ENCODE data around the gene CRMP1.
A peak's percentile ranks its signal among the peaks of the same experiment; 100 is the strongest.

Gene CRMP1

GRCh38 chr4:5888222-5889001 is 4.5 kb downstream of the CRMP1 start:
- no peak for DNase-seq (ENCODE audit: low read depth)

- DNase-seq (ENCODE audit: low read depth) = no peak
These were observed 5.3 kb downstream of the CRMP1 start for GRCh38 chr4:5887361-5888221.

- no peak for DNase-seq (ENCODE audit: low read depth)
These were observed 5.9 kb downstream of the CRMP1 start for GRCh38 chr4:5887011-5887360.

GRCh38 chr4:5885733-5886132 is 7.2 kb downstream of the CRMP1 start:
- no peak for DNase-seq (ENCODE audit: low read depth)

GRCh38 chr4:5884796-5885195 is 8.1 kb downstream of the CRMP1 start:
- no peak for DNase-seq (ENCODE audit: low read depth)

- no peak for DNase-seq (ENCODE audit: low read depth)
These were observed 9.0 kb downstream of the CRMP1 start for GRCh38 chr4:5883916-5884315.

GRCh38 chr4:5882947-5883346 is 9.9 kb downstream of the CRMP1 start:
- DNase-seq (ENCODE audit: low read depth) = no peak

- no peak for DNase-seq (ENCODE audit: low read depth)
These were observed 11.5 kb downstream of the CRMP1 start for GRCh38 chr4:5881340-5881739.

GRCh38 chr4:5878359-5878758 is 14.5 kb downstream of the CRMP1 start:
- DNase-seq (ENCODE audit: low read depth) = no peak

- no peak for DNase-seq (ENCODE audit: low read depth)
These were observed 15.5 kb downstream of the CRMP1 start for GRCh38 chr4:5877392-5877791.

- no peak for DNase-seq (ENCODE audit: low read depth)
These were observed 18.0 kb downstream of the CRMP1 start for GRCh38 chr4:5874811-5875449.

GRCh38 chr4:5870701-5871100 is 22.2 kb downstream of the CRMP1 start:
- DNase-seq (ENCODE audit: low read depth) = no peak

GRCh38 chr4:5869966-5870619 is 22.8 kb downstream of the CRMP1 start:
- no peak for DNase-seq (ENCODE audit: low read depth)

- no peak for DNase-seq (ENCODE audit: low read depth)
These were observed 25.0 kb downstream of the CRMP1 start for GRCh38 chr4:5867866-5868265.

GRCh38 chr4:5866841-5867813 is 25.8 kb downstream of the CRMP1 start:
- DNase-seq (ENCODE audit: low read depth) = no peak

GRCh38 chr4:5865896-5866599 is 26.8 kb downstream of the CRMP1 start:
- DNase-seq (ENCODE audit: low read depth) = no peak

- peak; percentile 70 for DNase-seq (ENCODE audit: low read depth)
These were observed 29.3 kb downstream of the CRMP1 start for GRCh38 chr4:5863461-5864113.

GRCh38 chr4:5858020-5858769 is 34.7 kb downstream of the CRMP1 start:
- no peak for DNase-seq (ENCODE audit: low read depth)

GRCh38 chr4:5857199-5857598 is 35.7 kb downstream of the CRMP1 start:
- no peak for DNase-seq (ENCODE audit: low read depth)

Data from fibroblast of the conjunctiva (primary cell).